SK-N-SH (cell line): Measurements from ENCODE around the gene CD2AP. TPM values are rescaled to one million over a fixed set of nuclear protein-coding genes. Genes with fewer than 3 reads are reported as not detected.

Experiments used
- CTCF ChIA-PET: fragments of 300-600, 350-600 bp; formaldehyde crosslinking; extraction: SDS; loops from one replicate; lab custom pipeline; 2021; lab: Yijun Ruan, JAX
- POLR2A ChIA-PET: fragments of 350-600 bp; sonication (Branson Sonifier 250); formaldehyde crosslinking; extraction: SDS; loops from one replicate; lab custom pipeline; 2020; ENCODE audit warnings: antibody characterized with exemption, inconsistent platforms; lab: Yijun Ruan, JAX
- DNase-seq: peaks from one replicate; pipeline ENCODE4 v3.0.0; 2012
- H2AFZ ChIP-seq: fragments of 200-600 bp; sonication (generic); 2 replicates; pipeline ENCODE4 v1.8.1; 2016; ENCODE audit warnings: antibody characterized with exemption, mild to moderate bottlenecking, low read depth
- H3F3A ChIP-seq: fragments of 200-600 bp; sonication (generic); replicated peaks from 2 replicates; pipeline ENCODE3; 2016; ENCODE audit warnings: antibody characterized with exemption, mild to moderate bottlenecking; ENCODE audit not compliant: insufficient read depth
- H3K27ac ChIP-seq, 2 experiments: fragments of 200-500 bp in 1 of 2; fragments of 200-600 bp in 1 of 2; sonication (Bioruptor generic) in 1 of 2; sonication (generic), shearing (Covaris generic) in 1 of 2; 2 replicates each; pipeline versions ENCODE4 v1.5.1 to v1.6.1; 2014 to 2016; ENCODE audit warnings: low read depth in 2 of 2, inconsistent platforms in 1 of 2, low read length in 1 of 2, mild to moderate bottlenecking in 1 of 2, mixed read lengths in 1 of 2
- H3K27me3 ChIP-seq: fragments of 200-600 bp; sonication (generic), shearing (Covaris generic); 2 replicates; pipeline ENCODE4 v1.6.1; 2016; ENCODE audit warnings: mixed run types; ENCODE audit not compliant: insufficient read depth
- H3K36me3 ChIP-seq, 2 experiments: fragments of 200-500 bp in 1 of 2; fragments of 200-600 bp in 1 of 2; sonication (Bioruptor generic) in 1 of 2; sonication (generic) in 1 of 2; replicated peaks in 1 of 2; 2 replicates each; pipeline versions ENCODE3 to v1.5.1; 2014 to 2016; ENCODE audit warnings: low read length in 1 of 2, mild to moderate bottlenecking in 1 of 2; ENCODE audit not compliant: insufficient read depth in 2 of 2, control insufficient read depth in 1 of 2
- H3K4me1 ChIP-seq, 2 experiments: fragments of 200-500 bp in 1 of 2; fragments of 200-600 bp in 1 of 2; sonication (Bioruptor generic) in 1 of 2; sonication (generic), shearing (Covaris generic) in 1 of 2; 2 replicates each; pipeline versions ENCODE4 v1.5.1 to v1.6.1; 2014 to 2016; ENCODE audit warnings: low read depth in 1 of 2, low read length in 1 of 2, mixed run types in 1 of 2; ENCODE audit not compliant: insufficient read depth in 2 of 2, control insufficient read depth in 1 of 2
- H3K4me2 ChIP-seq: fragments of 200-600 bp; sonication (generic), shearing (Covaris generic); 2 replicates; pipeline ENCODE4 v1.6.1; 2017; ENCODE audit warnings: mixed run types
- H3K4me3 ChIP-seq, 2 experiments: fragments of 200-500 bp in 1 of 2; fragments of 200-600 bp in 1 of 2; sonication (Bioruptor generic) in 1 of 2; sonication (generic), shearing (Covaris generic) in 1 of 2; 2 replicates each; pipeline versions ENCODE4 v1.5.1 to v1.8.1; 2014 to 2016; ENCODE audit warnings: low read depth in 2 of 2, inconsistent platforms in 1 of 2, low read length in 1 of 2, mild to moderate bottlenecking in 1 of 2, mixed read lengths in 1 of 2, moderate library complexity in 1 of 2
- H3K79me2 ChIP-seq: fragments of 200-600 bp; sonication (generic); 2 replicates; pipeline ENCODE4 v1.8.1; 2017; ENCODE audit warnings: mild to moderate bottlenecking; ENCODE audit not compliant: insufficient read depth
- H3K9ac ChIP-seq: fragments of 200-600 bp; sonication (generic); 2 replicates; pipeline ENCODE4 v1.6.1; 2017; ENCODE audit warnings: mixed run types
- H3K9me2 ChIP-seq: fragments of 200-600 bp; sonication (generic); 2 replicates; pipeline ENCODE4 v1.6.1; 2017; ENCODE audit warnings: mixed run types
- H3K9me3 ChIP-seq: fragments of 200-600 bp; sonication (generic); 2 replicates; pipeline ENCODE4 v1.6.1; 2017; ENCODE audit warnings: mixed run types, mild to moderate bottlenecking, moderate library complexity
- H4K20me1 ChIP-seq: fragments of 200-600 bp; sonication (generic); 2 replicates; pipeline ENCODE4 v1.6.1; 2017; ENCODE audit warnings: mild to moderate bottlenecking, mixed run types; ENCODE audit not compliant: insufficient read depth
- FOXJ3 ChIP-seq: sonication (generic); formaldehyde crosslinking; IDR thresholded peaks from 2 replicates; pipeline ENCODE4 v1.5.1; 2020; ENCODE audit warnings: mild to moderate bottlenecking, missing genetic modification reagents
- GATA2 ChIP-seq: sonication (generic); formaldehyde crosslinking; IDR thresholded peaks from 2 replicates; pipeline ENCODE4 v1.5.0; 2020; ENCODE audit warnings: mild to moderate bottlenecking, missing genetic modification reagents
- MEF2A ChIP-seq: IDR thresholded peaks from 2 replicates; pipeline ENCODE4 v1.4.0; 2012; ENCODE audit warnings: low read depth, borderline replicate concordance
- PBX3 ChIP-seq: IDR thresholded peaks from 2 replicates; pipeline ENCODE4; 2012
- SIN3A ChIP-seq: IDR thresholded peaks from 2 replicates; pipeline ENCODE4 v1.6.1; 2012; ENCODE audit warnings: low read depth, mild to moderate bottlenecking, low read length, moderate library complexity, borderline replicate concordance
- TAF1 ChIP-seq: IDR thresholded peaks from 2 replicates; pipeline ENCODE4 v1.6.1; 2012; ENCODE audit warnings: low read depth, mild to moderate bottlenecking, low read length, moderate library complexity, borderline replicate concordance
- TEAD4 ChIP-seq: IDR thresholded peaks from 2 replicates; pipeline ENCODE4 v1.4.0; 2012; ENCODE audit warnings: mild to moderate bottlenecking, borderline replicate concordance; ENCODE audit not compliant: insufficient read depth
- WGBS: methylation state at CpG from one replicate; pipeline ENCODE4 v1.1.6; 2017; ENCODE audit warnings: low lambda C conversion rate; 5-methylcytosine and 5-hydroxymethylcytosine counted together
- polyA plus RNA-seq, 3 experiments: library from polyadenylated mRNA; depleted of rRNA; stranded (reverse); fragments of >200 nt; gene quantifications; 2 replicates each; pipeline ENCODE4 v1.2.3, GENCODE V29; 2012

Gene CD2AP
- polyA plus RNA-seq, 1 of the 3 experiments (the other 2 are of a cell fraction): 1.6 TPM

- 91% methylated on average over 2 of the region's 2 CpGs for WGBS
- ChIA-PET CTCF (no interaction called here), POLR2A (no interaction called here)
These were observed 149.2 kb downstream of the CD2AP start for GRCh38 chr6:47626782-47627181.

GRCh38 chr6:47628448-47629272 lies 151.1 kb downstream of the CD2AP start:
- Histone ChIP-seq H3K4me3 (no peak overlapping the region), H3K9me2 (no peaks in the 10 kb centered on the region), H2AFZ (no peak overlapping the region), H3K27me3 (no peaks in the 10 kb centered on the region), H3K4me2 (no peak overlapping the region), H4K20me1 (no peaks in the 10 kb centered on the region), H3K4me1 (peaks cover 0 to 7% of the 10 kb centered on the region in 2 experiments; a peak in 2 of 4 replicates), H3K9ac (no peak overlapping the region), H3K79me2 (no peaks in the 10 kb centered on the region), H3K27ac (no peak overlapping the region), H3F3A (peaks cover 4% of the 10 kb centered on the region)
- DNase-seq: no peak
- POLR2A ChIA-PET: no interaction called here
- CTCF ChIA-PET: interaction anchor here (1.3 to 4.4 kb wide), 2 partner anchors 151 to 160 kb away, joined by 5 to 62 read pairs; partner anchors contain the start of gene OPN5
- no peak for TF ChIP-seq PBX3
- TF ChIP-seq TEAD4: no peak
- TF ChIP-seq FOXJ3 (CRISPR knock-in tag): no peak
- TF ChIP-seq, all 33 proteins: peak for 0
- peaks cover 2 to 5% of the 10 kb centered on the region in 2 experiments for H3K36me3 ChIP-seq
- H3K9me3 ChIP-seq: no peaks in the 10 kb centered on the region
- 95% methylated on average over 7 of the region's 7 CpGs for WGBS

More at GRCh38 chr6:47626782-47627181, 149.2 kb downstream of the CD2AP start:
- H3K27me3 ChIP-seq: no peaks in the 10 kb centered on the region
- no peak overlapping the region for H3K27ac ChIP-seq
- no peaks in the 10 kb centered on the region for H3K9me3 ChIP-seq
- H3K4me3 ChIP-seq: no peak overlapping the region
- H2AFZ ChIP-seq: no peak overlapping the region
- no peaks in the 10 kb centered on the region for H3K9me2 ChIP-seq
- TF ChIP-seq PBX3 (no peak), SIN3A (no peak), MEF2A (no peak)
- peaks cover 0 to 1% of the 10 kb centered on the region in 2 experiments; a peak in 1 of 4 replicates for H3K4me1 ChIP-seq
- no peak for DNase-seq
- H3K4me2 ChIP-seq: no peak overlapping the region
- H3K36me3 ChIP-seq: peaks cover 5 to 6% of the 10 kb centered on the region in 2 experiments
- no peak overlapping the region for H3K9ac ChIP-seq
- H3F3A ChIP-seq: peaks cover 4% of the 10 kb centered on the region
- H4K20me1 ChIP-seq: no peaks in the 10 kb centered on the region
- H3K79me2 ChIP-seq: no peaks in the 10 kb centered on the region

GRCh38 chr6:47629954-47630353 lies 152.4 kb downstream of the CD2AP start:
- Histone ChIP-seq H4K20me1 (no peaks in the 10 kb centered on the region), H3K4me2 (no peak overlapping the region), H3K27me3 (no peaks in the 10 kb centered on the region), H3K79me2 (no peaks in the 10 kb centered on the region), H3K4me1 (peaks cover 0 to 11% of the 10 kb centered on the region in 2 experiments; a peak in 2 of 4 replicates), H3K9me2 (no peaks in the 10 kb centered on the region), H3K4me3 (no peak overlapping the region), H2AFZ (no peak overlapping the region), H3K36me3 (peaks cover 2 to 5% of the 10 kb centered on the region in 2 experiments), H3F3A (peaks cover 4% of the 10 kb centered on the region), H3K9ac (no peak overlapping the region), H3K27ac (no peak overlapping the region), H3K9me3 (no peaks in the 10 kb centered on the region)
- DNase-seq: no peak
- WGBS: 96% methylated on average over 4 of the region's 4 CpGs
- ChIA-PET POLR2A (no interaction called here), CTCF (interaction anchor here (0.9 to 4.4 kb wide), 8 partner anchors 8 to 158 kb away, joined by 3 to 62 read pairs (median 15); partner anchors contain the start of gene OPN5)
- TF ChIP-seq GATA2 (CRISPR knock-in tag): no peak
- no peak for TF ChIP-seq TAF1
